Right hindlimb (tissue), 1 donor: Measurements from ENCODE around the gene OSBP2.

ENCODE experiments used
- DNase-seq: peaks from one replicate; pipeline ENCODE4 v3.0.0-alpha.2; 2018

The OSBP2 gene

DNA sequence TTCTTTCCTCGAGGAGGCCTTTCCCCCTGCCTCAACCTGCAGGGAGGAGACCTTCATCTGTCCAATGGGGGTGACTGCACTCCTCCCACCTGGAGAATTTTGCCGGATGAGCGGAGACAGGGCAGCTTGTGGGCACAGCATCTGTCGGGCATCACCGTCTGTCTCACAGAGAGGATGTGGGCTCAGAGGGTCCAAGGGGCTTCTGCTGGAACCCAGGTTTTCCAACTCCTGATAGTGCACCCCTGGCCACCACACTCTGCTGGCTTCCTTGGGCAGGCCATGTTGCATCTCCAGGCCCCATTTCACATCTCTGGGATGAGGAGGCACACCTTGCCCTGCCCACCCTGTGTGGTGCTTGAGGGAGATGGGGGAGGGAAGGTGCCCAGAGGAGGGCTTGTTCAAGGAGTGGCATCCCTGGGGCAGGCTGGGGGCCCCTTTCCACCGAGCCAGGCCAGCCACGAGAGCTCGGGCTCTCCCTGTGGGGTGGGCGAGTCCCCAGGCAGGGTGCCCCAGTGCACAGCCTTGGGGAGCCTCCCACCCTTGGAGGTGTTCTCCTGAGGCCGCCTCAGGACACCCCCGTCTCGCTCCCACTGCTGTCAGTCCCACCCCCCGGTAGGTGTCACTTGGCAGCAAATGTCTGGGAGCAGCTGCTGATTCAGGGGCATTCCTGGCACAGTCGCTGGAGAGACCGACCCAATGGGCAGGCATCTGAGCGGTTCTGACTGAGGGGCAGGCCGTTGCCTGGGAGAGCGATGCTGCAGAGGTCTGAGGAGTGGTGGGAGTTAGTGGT is 189.7 kb downstream of the OSBP2 start:
- peak; percentile 9 for DNase-seq

DNA sequence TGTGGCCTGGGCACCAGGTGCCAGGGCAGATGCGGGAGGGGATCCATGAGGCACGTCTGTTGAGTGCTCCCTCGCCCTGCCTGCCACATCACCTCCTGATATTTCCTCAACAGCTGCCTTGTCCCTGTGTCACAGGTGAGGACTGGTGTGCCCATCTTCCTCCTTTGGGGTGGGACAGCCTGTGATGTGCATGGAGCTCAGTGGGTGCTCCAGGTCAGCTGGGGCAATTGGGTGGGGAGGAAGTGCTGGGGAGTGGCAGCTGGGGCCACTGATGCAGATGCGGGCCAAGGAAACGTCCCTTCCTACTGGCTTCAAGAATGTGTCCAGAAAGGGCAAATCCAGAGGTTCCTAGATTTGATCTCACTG is 190.3 kb downstream of the OSBP2 start:
- no peak for DNase-seq

DNA sequence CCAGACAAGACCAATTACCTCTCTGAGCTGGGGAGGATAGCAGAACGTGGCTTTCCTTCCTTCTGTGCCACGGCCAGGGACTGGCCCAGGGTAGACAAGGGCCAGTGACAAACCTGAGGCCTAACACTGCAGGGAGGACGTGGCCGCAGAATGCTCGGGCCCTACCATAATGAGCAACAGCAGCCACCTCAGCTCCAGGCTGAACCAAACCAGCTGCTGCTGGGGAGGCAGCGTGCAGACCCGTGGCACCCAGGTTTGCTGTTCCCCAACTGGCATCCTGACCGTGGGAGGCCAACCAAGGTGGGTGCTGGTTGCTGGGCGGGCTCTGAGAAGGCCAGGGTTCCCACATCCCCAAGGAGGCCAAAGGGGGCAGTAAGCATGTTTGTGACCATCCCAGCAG is 190.9 kb downstream of the OSBP2 start:
- no peak for DNase-seq

DNA sequence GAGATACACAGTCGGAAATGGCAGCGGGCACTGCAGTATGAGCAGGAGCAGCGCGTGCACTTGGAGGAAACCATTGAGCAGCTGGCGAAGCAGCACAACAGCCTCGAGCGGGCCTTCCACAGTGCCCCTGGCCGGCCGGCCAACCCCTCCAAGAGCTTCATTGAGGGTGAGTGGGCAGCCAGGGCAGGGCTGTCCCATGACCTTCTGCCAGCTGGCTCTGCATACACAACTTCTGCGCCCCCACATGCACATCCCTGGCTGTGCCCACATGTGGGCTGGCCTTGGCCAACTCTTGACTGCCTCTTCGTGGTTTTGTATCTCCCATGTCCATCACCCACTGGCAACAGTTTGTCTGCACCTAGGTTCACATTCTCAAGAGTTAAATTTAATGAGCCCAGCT is 192.8 kb downstream of the OSBP2 start:
- no peak for DNase-seq

DNA sequence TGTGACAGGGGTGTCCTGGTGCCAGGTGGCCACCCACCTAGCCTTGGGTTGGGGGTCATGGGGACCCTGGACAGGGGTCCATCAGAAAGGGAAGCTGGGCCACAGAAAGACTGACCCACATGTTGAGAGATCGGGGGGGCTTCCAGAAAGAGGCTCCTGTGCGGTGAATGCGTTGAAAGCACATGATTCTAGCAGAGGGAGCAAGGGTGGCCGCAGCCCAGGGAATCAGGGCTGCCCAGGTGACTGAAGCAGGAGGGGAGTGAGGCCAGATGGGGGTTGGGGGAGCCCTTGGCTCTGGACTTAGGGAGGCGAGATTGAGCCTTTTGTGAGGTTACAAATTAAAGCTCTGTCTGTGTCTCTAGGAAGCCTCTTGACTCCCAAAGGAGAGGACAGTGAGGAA is 193.2 kb downstream of the OSBP2 start:
- DNase-seq: no peak

DNA sequence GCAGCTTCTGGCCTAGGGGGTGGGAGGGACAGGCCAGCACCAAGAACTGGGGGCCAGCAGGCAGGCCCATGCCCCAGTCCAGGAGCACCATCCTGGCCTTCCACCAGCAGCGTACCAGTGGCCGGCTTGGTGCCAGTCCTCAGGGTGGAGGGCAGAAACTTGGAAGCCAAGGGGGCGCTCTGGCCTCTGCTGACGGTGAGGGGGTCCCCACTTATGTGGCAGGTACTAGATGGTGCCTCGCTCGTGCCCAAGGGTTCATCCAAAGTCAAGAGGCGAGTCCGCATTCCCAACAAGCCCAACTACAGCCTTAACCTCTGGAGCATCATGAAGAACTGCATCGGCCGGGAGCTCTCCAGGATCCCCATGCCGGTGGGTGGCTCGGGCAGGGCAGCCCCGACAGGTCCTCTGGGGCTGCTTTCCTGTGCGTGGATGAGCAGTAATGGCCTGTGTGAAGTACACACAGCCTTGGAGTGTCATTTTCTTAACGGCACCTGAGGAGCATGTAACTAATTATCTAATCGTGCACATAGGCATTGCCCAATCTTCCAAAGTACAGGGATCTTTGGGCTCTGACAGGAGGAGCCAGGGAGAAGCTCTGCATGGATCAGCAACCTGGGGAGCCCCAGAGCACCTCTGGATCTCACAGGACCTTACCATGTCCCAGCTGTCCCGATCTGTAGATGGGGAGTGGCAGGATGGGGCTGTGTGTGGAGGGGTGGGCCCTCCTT is 194.8 kb downstream of the OSBP2 start:
- no peak for DNase-seq

DNA sequence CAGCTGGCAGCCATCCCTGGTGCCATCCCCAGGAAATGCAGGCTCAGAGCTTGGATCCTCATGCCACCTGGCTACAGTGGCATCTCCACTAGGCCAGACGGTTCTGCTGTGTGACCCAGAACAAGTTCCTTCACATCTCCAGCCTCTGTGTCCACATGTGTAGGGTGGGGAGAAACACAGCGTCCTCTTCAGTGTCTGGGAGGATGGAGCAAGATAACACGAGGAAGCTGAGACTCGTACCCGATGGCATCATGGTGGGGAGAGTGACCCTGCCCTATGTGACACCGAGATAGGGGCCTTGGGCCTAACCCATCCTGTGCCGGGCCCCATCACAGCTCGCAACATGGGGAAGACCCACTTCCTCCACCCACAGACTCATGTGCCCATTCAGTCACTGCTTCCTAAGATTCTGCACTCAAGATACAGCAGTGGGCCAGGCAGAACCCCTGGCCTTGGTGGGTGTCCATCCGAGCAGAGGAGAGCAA is 195.4 kb downstream of the OSBP2 start:
- DNase-seq: no peak

DNA sequence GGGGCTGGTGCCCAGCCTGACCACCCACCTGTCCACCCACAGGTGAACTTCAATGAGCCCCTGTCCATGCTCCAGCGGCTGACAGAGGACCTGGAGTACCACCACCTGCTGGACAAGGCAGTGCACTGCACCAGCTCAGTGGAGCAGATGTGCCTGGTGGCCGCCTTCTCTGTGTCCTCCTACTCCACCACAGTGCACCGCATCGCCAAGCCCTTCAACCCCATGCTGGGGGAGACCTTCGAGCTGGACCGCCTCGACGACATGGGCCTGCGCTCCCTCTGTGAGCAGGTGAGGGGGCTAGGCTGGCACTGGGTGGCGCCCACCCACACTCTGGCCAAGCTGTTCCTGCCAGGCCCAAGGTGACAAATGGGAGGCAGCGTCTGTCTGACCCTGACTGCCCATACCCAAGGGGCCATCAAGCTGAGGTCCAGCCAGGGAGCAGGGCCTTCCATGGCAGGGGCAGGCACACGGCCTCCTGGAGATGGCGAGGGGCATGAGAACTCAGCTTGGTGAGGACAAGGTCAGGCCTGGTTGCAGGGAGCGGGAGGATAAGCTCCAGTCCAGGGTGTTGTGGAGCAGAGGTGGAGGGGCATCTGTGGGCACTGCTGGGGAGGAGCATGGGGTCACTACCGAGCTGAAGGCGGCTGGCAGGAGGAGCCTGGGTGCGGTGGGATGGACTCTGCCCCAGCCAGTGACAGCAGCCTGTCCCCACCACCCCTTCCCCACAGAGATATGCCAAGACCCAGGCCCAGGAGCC is 196.2 kb downstream of the OSBP2 start:
- DNase-seq: no peak

DNA sequence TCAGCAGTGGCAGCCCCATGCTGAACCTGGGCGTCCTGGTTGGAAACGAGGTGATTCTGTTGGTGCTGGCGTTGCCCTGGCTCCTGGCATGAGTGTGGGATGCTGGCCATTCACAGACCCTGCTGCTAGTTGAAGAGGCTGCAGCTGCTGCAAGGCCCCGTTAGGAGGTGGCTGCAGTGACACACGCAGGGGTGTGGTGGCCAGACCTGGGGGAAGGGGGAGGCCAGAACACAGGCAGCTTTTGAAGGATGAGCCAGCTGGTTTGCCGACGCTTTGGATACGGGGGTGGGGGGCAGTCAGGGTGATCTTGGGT is 196.7 kb downstream of the OSBP2 start:
- no peak for DNase-seq

DNA sequence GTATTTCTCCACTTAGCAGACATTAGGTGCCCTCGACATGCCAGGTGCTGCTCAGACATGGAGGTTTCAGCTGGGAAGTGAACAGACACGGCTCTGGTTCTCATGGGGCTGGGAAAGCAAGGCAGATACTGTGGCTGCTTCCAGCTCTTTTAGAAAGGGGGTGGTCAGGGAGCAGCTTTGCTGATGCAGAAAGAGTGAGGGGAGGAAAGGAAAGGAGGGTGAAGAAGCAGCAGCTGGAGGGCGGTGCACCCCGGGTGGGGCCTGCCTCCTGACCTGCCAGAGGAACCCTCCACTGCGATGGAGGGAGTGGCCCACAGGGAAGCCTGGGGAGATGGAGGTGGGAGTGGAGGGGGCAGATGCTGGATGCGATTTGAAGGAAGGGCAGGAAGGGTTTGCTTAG is 197.1 kb downstream of the OSBP2 start:
- no peak for DNase-seq

DNA sequence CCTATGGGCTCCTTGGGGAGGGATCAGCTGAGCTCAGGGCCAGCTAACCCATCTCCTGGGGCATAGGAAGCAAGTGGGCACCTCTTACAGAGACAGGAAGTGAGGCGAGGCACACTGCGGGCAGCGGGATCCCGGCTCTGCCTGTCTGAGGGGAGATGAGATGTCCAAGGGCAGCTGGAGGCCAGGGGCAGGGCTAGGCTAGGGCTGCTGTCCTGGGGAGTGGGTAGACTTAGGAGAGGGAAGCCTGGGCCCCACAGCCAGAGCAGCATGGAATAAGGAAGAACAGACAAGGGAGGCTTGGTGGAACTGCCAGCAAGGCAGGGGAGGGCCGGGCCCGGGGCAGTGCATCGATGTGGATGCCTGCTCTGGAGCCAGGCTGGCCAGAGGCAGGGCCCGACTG is 197.6 kb downstream of the OSBP2 start:
- DNase-seq: no peak

DNA sequence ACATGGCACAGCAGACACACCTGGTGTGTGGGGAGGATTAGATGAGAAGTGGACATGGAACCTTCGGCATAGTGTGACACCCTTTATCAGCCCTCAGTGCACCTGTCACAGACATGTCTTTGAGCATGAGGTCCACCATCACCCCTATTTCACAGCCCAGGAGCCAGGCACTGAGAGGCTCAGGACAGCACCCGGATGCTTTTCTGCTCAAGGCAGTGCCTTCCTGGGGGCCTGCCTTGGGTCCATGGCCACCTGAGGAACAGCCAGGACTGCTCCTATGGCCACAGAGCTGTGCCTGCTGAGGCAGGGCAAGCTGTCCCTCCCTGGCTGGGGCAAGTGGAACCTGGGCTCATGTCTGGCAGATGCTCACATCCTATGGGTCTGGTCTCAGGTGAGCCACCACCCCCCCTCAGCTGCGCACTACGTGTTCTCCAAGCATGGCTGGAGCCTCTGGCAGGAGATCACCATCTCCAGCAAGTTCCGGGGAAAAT is 198.1 kb downstream of the OSBP2 start:
- DNase-seq: no peak

DNA sequence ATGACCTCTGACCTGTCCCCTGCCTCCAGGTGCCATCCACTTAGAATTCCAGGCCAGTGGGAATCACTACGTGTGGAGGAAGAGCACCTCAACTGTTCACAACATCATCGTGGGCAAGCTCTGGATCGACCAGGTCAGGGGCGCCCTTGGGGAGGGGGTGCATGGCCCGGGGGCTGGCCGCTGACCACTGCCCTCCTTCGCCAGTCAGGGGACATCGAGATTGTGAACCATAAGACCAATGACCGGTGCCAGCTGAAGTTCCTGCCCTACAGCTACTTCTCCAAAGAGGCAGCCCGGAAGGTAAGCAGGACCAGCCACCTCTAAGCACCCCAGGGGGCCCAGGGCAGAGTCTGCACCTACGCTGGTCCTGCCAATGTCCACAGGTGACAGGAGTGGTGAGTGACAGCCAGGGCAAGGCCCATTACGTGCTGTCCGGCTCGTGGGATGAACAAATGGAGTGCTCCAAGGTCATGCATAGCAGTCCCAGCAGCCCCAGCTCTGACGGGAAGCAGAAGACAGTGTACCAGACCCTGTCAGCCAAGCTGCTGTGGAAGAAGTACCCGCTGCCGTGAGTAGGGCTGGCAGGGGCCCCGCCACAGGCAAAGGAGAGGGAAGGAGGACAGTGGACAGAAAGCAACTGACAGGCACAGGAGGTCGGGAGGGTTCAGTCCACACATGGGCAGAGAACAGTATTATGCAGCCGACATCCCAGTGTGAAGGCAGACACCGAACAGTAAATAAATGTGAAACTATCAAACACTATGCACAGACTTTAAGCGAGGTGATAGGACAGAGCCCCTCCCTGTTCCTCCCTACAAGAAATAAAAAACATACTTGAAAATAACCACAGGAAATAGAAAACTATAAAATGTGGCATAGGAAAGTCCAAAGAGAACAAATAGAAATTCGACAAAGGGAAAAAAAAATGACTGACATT is 199.0 kb downstream of the OSBP2 start:
- DNase-seq: no peak

DNA sequence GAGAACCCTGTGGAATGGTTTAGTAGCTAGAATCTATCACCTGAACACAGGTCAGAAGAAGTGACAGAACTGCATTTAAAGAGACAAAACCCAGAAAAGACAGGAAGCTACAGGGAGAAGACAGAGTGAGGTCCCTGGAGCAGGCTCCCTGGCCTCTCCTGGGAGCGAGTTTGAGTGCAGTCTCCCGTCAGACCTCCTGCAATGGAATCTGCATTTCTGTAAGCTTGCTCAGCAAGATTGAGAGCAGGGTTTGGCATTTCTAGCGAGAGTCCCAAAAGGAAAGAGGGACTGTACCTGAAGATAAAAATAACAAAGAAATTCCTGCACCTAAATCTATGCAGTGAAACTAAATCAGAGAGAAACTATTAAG is 199.7 kb downstream of the OSBP2 start:
- DNase-seq: no peak

DNA sequence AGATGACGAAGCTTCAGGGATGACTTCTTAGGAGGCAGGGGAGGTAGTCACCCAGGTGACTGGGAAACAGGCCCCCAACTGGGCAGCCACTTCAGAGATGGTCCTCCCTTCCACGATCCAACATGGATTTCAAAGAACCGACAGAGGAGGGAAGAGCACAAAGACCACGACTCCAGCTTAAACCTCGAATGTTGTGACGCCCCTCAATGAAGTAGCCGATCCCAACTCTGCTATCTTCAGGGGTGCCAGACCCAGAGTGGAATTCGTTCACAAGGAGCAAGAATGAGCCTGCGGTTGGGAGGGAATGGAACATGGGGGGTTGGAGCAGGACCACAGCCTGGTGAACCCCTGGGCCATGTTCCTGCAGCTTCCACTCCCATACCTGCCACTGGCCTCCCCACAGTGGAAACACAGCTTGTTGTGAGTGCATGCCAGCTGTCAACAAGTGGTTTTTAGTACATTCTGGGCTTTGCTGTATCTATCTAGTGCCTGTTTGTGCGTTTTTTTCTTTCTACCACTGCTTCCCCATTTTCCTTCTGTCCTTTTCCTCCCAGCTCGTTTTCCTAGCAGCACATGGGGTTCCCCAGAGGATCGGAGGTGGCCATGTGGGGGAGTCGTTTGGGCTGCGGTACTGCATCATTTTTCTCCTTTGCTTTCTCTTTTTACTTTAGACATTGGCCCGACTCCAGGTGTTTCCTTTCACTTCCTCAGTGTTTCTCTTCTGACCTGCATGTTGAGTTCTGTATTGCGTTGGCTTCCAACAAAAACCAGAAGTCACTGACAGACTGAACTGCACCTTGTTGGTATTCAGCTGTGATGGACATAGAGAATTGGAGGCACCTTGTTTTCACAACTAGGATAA is 208.1 kb downstream of the OSBP2 start:
- DNase-seq: no peak

DNA sequence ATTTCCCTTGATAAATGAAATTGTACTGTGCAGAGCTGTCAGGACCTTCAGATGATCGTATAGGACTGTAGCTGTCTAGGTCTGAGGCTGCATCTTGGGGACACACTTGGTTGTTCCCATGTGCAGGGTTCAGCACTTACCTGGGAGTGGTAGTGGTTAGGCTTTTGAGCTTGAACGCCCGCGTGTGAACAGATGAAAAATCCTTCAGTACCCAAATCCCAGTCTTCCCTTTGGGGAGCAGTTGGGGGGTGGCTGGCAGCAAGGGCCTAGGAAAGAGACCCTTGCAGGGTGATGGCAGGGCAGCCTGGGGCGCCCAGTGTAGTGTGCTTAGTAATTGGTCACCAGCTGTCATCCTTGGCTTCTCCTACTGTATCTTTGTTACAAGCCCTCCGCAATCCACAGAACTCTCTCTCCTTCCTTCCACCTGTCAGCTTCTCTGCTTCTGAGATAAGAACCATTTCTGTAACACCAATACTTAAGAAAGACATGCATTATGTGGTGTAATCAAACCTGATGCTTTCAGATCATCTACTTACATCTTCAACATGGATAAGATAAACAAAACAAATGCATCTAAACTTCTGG is 209.3 kb downstream of the OSBP2 start:
- no peak for DNase-seq

DNA sequence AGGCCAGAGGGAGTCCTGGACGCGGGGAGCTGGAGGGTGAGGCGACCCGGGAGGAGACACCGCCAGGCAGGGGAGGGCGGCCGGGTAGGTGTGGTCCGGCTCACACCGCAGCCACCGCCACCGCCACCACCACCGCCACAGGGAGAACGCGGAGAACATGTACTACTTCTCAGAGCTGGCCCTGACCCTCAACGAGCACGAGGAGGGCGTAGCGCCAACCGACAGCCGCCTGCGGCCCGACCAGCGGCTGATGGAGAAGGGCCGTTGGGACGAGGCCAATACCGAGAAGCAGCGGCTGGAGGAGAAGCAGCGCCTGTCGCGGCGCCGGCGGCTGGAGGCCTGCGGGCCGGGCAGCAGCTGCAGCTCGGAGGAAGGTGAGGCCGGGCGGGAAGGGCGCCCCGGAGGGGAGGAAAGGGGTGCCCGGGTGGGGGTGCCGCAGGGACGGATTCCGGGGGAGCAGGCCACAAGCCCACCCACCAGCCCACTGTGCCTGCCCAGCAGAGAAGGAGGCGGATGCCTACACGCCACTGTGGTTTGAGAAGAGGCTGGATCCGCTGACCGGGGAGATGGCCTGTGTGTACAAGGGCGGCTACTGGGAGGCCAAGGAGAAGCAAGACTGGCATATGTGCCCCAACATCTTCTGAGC is 211.1 kb downstream of the OSBP2 start:
- no peak for DNase-seq

DNA sequence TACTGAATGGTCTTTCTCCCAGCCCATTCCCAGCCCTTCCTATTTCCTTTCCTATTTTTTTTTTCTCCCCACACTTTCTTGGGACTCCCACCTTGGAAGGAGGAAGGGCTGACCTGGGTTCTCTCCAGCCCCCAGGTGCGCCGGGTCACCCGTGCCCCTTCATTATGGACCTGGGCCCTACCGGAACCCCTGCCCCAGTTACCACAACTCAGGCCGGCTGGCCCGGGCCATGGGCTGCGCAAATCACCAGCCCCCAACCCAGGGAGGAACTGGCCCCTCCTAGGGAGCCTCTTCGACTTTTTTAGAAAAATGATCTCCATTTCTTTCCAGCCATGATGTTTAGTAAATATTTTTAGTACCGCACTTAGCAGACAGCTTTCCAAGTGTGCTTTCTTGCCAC is 211.7 kb downstream of the OSBP2 start:
- no peak for DNase-seq

DNA sequence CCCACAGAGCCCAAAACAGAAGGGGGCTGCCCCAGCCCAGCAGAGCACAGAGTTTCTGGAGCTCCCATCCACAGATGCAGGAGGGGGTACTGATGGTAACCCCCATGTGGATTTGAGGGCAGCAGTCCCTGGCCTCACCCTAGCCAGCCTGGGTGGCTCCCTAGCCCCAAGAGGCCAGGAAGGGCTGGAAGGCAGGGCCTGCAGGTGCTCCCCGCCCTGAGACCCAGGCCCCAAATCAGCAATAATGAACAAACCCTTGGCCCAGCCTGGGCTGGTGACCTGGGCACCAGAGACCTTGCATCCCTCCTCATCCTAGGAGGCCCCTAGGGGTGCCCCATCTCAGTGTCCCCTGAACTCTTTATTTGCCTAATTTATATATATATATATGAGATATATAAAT is 212.3 kb downstream of the OSBP2 start:
- no peak for DNase-seq

DNA sequence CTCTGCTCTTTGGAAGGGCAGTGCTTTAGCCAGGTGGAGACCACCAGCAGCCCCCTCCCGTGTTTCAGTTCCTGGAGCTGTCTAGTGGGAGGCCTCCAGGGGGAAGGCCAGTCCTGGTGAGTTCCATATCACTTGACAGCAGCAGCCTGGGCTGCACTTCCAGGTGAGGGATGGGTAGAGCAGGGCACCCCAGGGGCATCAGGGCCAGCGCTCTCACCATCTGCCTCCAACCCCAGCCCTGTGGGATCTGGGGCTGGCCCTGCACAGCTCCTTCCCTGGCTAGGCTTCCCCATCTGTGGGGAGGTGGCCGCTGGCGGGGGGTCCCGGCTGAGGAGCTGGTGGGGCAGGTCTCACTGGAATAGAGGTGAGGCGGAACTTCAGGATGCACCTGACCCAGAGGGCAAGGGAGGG is 213.4 kb downstream of the OSBP2 start:
- no peak for DNase-seq

DNA sequence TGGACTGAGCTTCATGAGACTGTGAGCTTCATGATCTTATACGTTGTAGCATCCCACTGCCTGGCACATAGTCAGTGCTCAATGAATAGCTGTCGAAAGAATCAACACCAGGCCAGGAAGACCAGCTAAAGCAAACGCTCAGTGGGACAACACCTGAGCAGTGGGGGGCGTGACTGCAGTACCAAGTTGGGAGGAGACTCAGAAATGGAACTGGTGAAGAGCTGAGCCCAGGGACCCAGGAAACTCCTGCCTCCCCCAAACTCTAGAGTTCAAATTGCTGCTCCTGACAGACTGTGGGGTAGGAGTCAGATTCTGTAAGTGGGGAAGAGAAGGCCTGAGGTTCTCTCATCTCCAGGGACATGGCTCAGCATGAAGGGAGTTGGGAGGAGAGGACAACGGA is 214.6 kb downstream of the OSBP2 start:
- no peak for DNase-seq
